Neural progenitor cell (in vitro differentiated cells): ENCODE results near the gene GALNT13. TPM values are rescaled to one million over a fixed set of nuclear protein-coding genes. Genes with fewer than 3 reads are reported as not detected.

Source experiments
- DNase-seq: peaks from one replicate; pipeline ENCODE4 v3.0.0-alpha.2; 2016; ENCODE audit warnings: low spot score
- H2AFZ ChIP-seq: fragments of 200-600 bp; sonication (generic); replicated peaks from 2 replicates; pipeline ENCODE4 v1.6.1; 2016; ENCODE audit warnings: antibody characterized with exemption
- H3F3A ChIP-seq: fragments of 200-600 bp; sonication (generic); 2 replicates; pipeline ENCODE4 v1.6.1; 2016; ENCODE audit warnings: antibody characterized with exemption, low read depth
- H3K27ac ChIP-seq: fragments of 200-600 bp; sonication (generic); 2 replicates; pipeline ENCODE4 v1.5.1; 2016; ENCODE audit warnings: mild to moderate bottlenecking
- H3K27me3 ChIP-seq: fragments of 200-600 bp; sonication (generic); 2 replicates; pipeline ENCODE4 v1.6.1; 2016; ENCODE audit warnings: mild to moderate bottlenecking, moderate library complexity
- H3K36me3 ChIP-seq: fragments of 200-600 bp; sonication (generic); 2 replicates; pipeline ENCODE4 v1.5.1; 2016
- H3K4me1 ChIP-seq: fragments of 200-600 bp; sonication (generic); 2 replicates; pipeline ENCODE4 v1.6.1; 2016; ENCODE audit warnings: mixed run types
- H3K4me2 ChIP-seq: fragments of 200-600 bp; sonication (generic); 2 replicates; pipeline ENCODE4 v1.6.1; 2016
- H3K4me3 ChIP-seq: fragments of 200-600 bp; sonication (generic); 2 replicates; pipeline ENCODE4 v1.5.1; 2016
- H3K79me2 ChIP-seq: fragments of 200-600 bp; sonication (generic); 2 replicates; pipeline ENCODE4 v1.6.1; 2016; ENCODE audit warnings: low read depth
- H3K9ac ChIP-seq: fragments of 200-600 bp; sonication (generic); 2 replicates; pipeline ENCODE4 v1.6.1; 2016
- H3K9me3 ChIP-seq: fragments of 200-600 bp; sonication (generic); 2 replicates; pipeline ENCODE4 v1.5.1; 2016; ENCODE audit warnings: low read depth
- H4K20me1 ChIP-seq: fragments of 200-600 bp; sonication (generic); 2 replicates; pipeline ENCODE4 v1.6.1; 2016; ENCODE audit warnings: low read depth
- H3K27ac Mint-ChIP-seq: 3 replicates; pipeline ENCODE4 v1.8.0; 2021; ENCODE audit warnings: mixed read lengths
- H3K27me3 Mint-ChIP-seq: 2 replicates; pipeline ENCODE4 v1.8.0; 2022; ENCODE audit warnings: low read depth, mild to moderate bottlenecking, inconsistent platforms, moderate library complexity, mixed read lengths; ENCODE audit not compliant: insufficient read depth
- H3K36me3 Mint-ChIP-seq: 3 replicates; pipeline ENCODE4 v1.8.0; 2021; ENCODE audit warnings: mixed read lengths
- H3K4me1 Mint-ChIP-seq: 3 replicates; pipeline ENCODE4 v1.8.0; 2021; ENCODE audit warnings: mixed read lengths
- H3K4me3 Mint-ChIP-seq: 3 replicates; pipeline ENCODE4 v1.8.0; 2021; ENCODE audit warnings: mild to moderate bottlenecking, moderate library complexity, mixed read lengths
- H3K9me3 Mint-ChIP-seq: 3 replicates; pipeline ENCODE4 v1.8.0; 2020; ENCODE audit warnings: mixed read lengths
- CTCF ChIP-seq: fragments of 200-600 bp; sonication (generic); IDR thresholded peaks from 2 replicates; pipeline ENCODE4 v1.5.1; 2017; ENCODE audit warnings: antibody characterized with exemption, mild to moderate bottlenecking
- EZH2 ChIP-seq: fragments of 200-600 bp; sonication (generic); IDR thresholded peaks from 2 replicates; pipeline ENCODE4 v1.6.1; 2017; ENCODE audit warnings: antibody characterized with exemption, mild to moderate bottlenecking, moderate library complexity
- EZH2phosphoT487 ChIP-seq: fragments of 200-600 bp; sonication (generic); IDR thresholded peaks from 2 replicates; pipeline ENCODE4 v1.6.1; 2017; ENCODE audit warnings: antibody characterized with exemption
- total RNA-seq: library from RNA; depleted of rRNA; stranded (reverse); fragments of >200 nt; gene quantifications from 2 replicates; pipeline ENCODE4 v1.2.3, GENCODE V29; 2015; ENCODE audit warnings: low replicate concordance

Gene GALNT13
- total RNA-seq, 1 donor from 2014 or later: 5.9 TPM

- Mint-ChIP-seq H3K27ac (no peak overlapping the region), H3K36me3 (no peaks in the 10 kb centered on the region), H3K4me1 (no peaks in the 10 kb centered on the region), H3K4me3 (no peak overlapping the region), H3K27me3 (no peaks in the 10 kb centered on the region), H3K9me3 (no peaks in the 10 kb centered on the region)
- H3K9ac ChIP-seq: no peak overlapping the region
- no peaks in the 10 kb centered on the region for H3F3A ChIP-seq
- no peak overlapping the region for H3K4me3 ChIP-seq
- DNase-seq: no peak
- no peak overlapping the region for H3K27ac ChIP-seq
- no peak for TF ChIP-seq EZH2phosphoT487
- no peak for TF ChIP-seq EZH2
- no peak for TF ChIP-seq CTCF
- no peak overlapping the region for H2AFZ ChIP-seq
- no peak overlapping the region for H3K4me2 ChIP-seq
- H3K36me3 ChIP-seq: no peaks in the 10 kb centered on the region
- H3K4me1 ChIP-seq: no peaks in the 10 kb centered on the region
- H3K79me2 ChIP-seq: no peaks in the 10 kb centered on the region
- no peaks in the 10 kb centered on the region for H4K20me1 ChIP-seq
- no peaks in the 10 kb centered on the region for H3K9me3 ChIP-seq
- no peaks in the 10 kb centered on the region for H3K27me3 ChIP-seq
Observed at GRCh38 chr2:154457286-154457685, 585.6 kb downstream of the GALNT13 start.

GRCh38 chr2:154459286-154459685 is 587.6 kb downstream of the GALNT13 start:
- Histone ChIP-seq H3K79me2 (no peaks in the 10 kb centered on the region), H3K27ac (no peak overlapping the region), H3K9ac (no peak overlapping the region), H4K20me1 (no peaks in the 10 kb centered on the region), H3F3A (no peaks in the 10 kb centered on the region), H3K36me3 (no peaks in the 10 kb centered on the region), H3K27me3 (no peaks in the 10 kb centered on the region), H3K4me2 (no peak overlapping the region), H3K9me3 (no peaks in the 10 kb centered on the region), H3K4me3 (no peak overlapping the region), H2AFZ (no peak overlapping the region), H3K4me1 (no peaks in the 10 kb centered on the region)
- Mint-ChIP-seq H3K27me3 (no peaks in the 10 kb centered on the region), H3K36me3 (no peaks in the 10 kb centered on the region), H3K4me1 (no peaks in the 10 kb centered on the region), H3K9me3 (no peaks in the 10 kb centered on the region), H3K27ac (no peak overlapping the region), H3K4me3 (no peak overlapping the region)
- no peak for DNase-seq
- TF ChIP-seq CTCF (no peak), EZH2phosphoT487 (no peak), EZH2 (no peak)

GRCh38 chr2:154462634-154463033 is 590.9 kb downstream of the GALNT13 start:
- TF ChIP-seq EZH2 (no peak), CTCF (no peak), EZH2phosphoT487 (no peak)
- Mint-ChIP-seq H3K27me3 (no peaks in the 10 kb centered on the region), H3K9me3 (no peaks in the 10 kb centered on the region), H3K36me3 (no peaks in the 10 kb centered on the region), H3K4me1 (no peaks in the 10 kb centered on the region), H3K4me3 (no peak overlapping the region), H3K27ac (no peak overlapping the region)
- no peaks in the 10 kb centered on the region for H3K4me1 ChIP-seq
- H3K27me3 ChIP-seq: no peaks in the 10 kb centered on the region
- no peak overlapping the region for H3K4me3 ChIP-seq
- H3K79me2 ChIP-seq: no peaks in the 10 kb centered on the region
- H3K9me3 ChIP-seq: no peaks in the 10 kb centered on the region
- no peak overlapping the region for H3K4me2 ChIP-seq
- H3K27ac ChIP-seq: no peak overlapping the region
- H3K36me3 ChIP-seq: no peaks in the 10 kb centered on the region
- no peaks in the 10 kb centered on the region for H3F3A ChIP-seq
- no peak overlapping the region for H3K9ac ChIP-seq
- H4K20me1 ChIP-seq: no peaks in the 10 kb centered on the region
- no peak overlapping the region for H2AFZ ChIP-seq
- DNase-seq: no peak
